ENCODE measurements around the gene MMP10.

Gene MMP10

GRCh38 chr11:102762361-102762767 lies 18.1 kb downstream of the MMP10 start:
- no peaks in the 10 kb centered on the region for H3K9me3 ChIP-seq (ENCODE audit: control insufficient read depth, insufficient read depth, low read length)
- H3K4me3 ChIP-seq (ENCODE audit: low read length): no peak overlapping the region

GRCh38 chr11:102761646-102762238 lies 18.7 kb downstream of the MMP10 start:
- Histone ChIP-seq H3K27ac (ENCODE audit: low read depth, low read length) (no peak overlapping the region), H3K36me3 (ENCODE audit: control insufficient read depth, low read length) (no peaks in the 10 kb centered on the region), H3K27me3 (ENCODE audit: control insufficient read depth, low read length) (peaks cover 2% of the 10 kb centered on the region), H3K9me2 (replicated peaks; ENCODE audit: control insufficient read depth, low read length) (no peaks in the 10 kb centered on the region), H3K79me2 (ENCODE audit: control insufficient read depth, low read length) (no peaks in the 10 kb centered on the region), H3F3A (ENCODE audit: control insufficient read depth, insufficient read depth) (no peaks in the 10 kb centered on the region), H3K9me3 (ENCODE audit: control insufficient read depth, insufficient read depth, low read length) (no peaks in the 10 kb centered on the region), H3K4me3 (ENCODE audit: low read length) (no peak overlapping the region), H3K4me2 (ENCODE audit: low read length) (no peak overlapping the region), H4K20me1 (ENCODE audit: control insufficient read depth, insufficient read depth, low read depth, low read length) (no peaks in the 10 kb centered on the region), H3K4me1 (ENCODE audit: control insufficient read depth, low read length) (peaks cover 5% of the 10 kb centered on the region; the same call in 1 of the 2 replicates)
- TF ChIP-seq EZH2phosphoT487 (IDR thresholded peaks at IDR 0.05; ENCODE audit: borderline replicate concordance, low read length) (no peak), CTCF (IDR thresholded peaks at IDR 0.05; ENCODE audit: low read depth, low read length, poor library complexity, severe bottlenecking) (no peak)

More at GRCh38 chr11:102762361-102762767, 18.1 kb downstream of the MMP10 start:
- Histone ChIP-seq H3K27me3 (ENCODE audit: control insufficient read depth, low read length) (peaks cover 2% of the 10 kb centered on the region), H3K36me3 (ENCODE audit: control insufficient read depth, low read length) (no peaks in the 10 kb centered on the region), H3K4me1 (ENCODE audit: control insufficient read depth, low read length) (peaks cover 5% of the 10 kb centered on the region; the same call in 1 of the 2 replicates), H4K20me1 (ENCODE audit: control insufficient read depth, insufficient read depth, low read depth, low read length) (no peaks in the 10 kb centered on the region), H3K79me2 (ENCODE audit: control insufficient read depth, low read length) (no peaks in the 10 kb centered on the region), H3K27ac (ENCODE audit: low read depth, low read length) (no peak overlapping the region), H3K4me2 (ENCODE audit: low read length) (no peak overlapping the region), H3K9me2 (replicated peaks; ENCODE audit: control insufficient read depth, low read length) (no peaks in the 10 kb centered on the region), H3F3A (ENCODE audit: control insufficient read depth, insufficient read depth) (no peaks in the 10 kb centered on the region)
- TF ChIP-seq EZH2phosphoT487 (IDR thresholded peaks at IDR 0.05; ENCODE audit: borderline replicate concordance, low read length): no peak
- TF ChIP-seq CTCF (IDR thresholded peaks at IDR 0.05; ENCODE audit: low read depth, low read length, poor library complexity, severe bottlenecking): no peak

GRCh38 chr11:102760344-102761035 lies 19.9 kb downstream of the MMP10 start:
- Histone ChIP-seq H3K36me3 (ENCODE audit: control insufficient read depth, low read length) (no peaks in the 10 kb centered on the region), H3K27me3 (ENCODE audit: control insufficient read depth, low read length) (peaks cover 2% of the 10 kb centered on the region), H4K20me1 (ENCODE audit: control insufficient read depth, insufficient read depth, low read depth, low read length) (no peaks in the 10 kb centered on the region), H3K27ac (ENCODE audit: low read depth, low read length) (no peak overlapping the region), H3K79me2 (ENCODE audit: control insufficient read depth, low read length) (no peaks in the 10 kb centered on the region), H3K4me3 (ENCODE audit: low read length) (no peak overlapping the region), H3F3A (ENCODE audit: control insufficient read depth, insufficient read depth) (no peaks in the 10 kb centered on the region), H3K4me1 (ENCODE audit: control insufficient read depth, low read length) (peaks cover 5% of the 10 kb centered on the region; the same call in 1 of the 2 replicates), H3K9me3 (ENCODE audit: control insufficient read depth, insufficient read depth, low read length) (no peaks in the 10 kb centered on the region), H3K9me2 (replicated peaks; ENCODE audit: control insufficient read depth, low read length) (no peaks in the 10 kb centered on the region), H3K4me2 (ENCODE audit: low read length) (no peak overlapping the region)
- TF ChIP-seq EZH2phosphoT487 (IDR thresholded peaks at IDR 0.05; ENCODE audit: borderline replicate concordance, low read length) (no peak), CTCF (IDR thresholded peaks at IDR 0.05; ENCODE audit: low read depth, low read length, poor library complexity, severe bottlenecking) (no peak)

All from DOHH2 (cell line).